Astrocyte (in vitro differentiated cells and primary cell): Measurements from ENCODE around the gene SEMA7A. TPM values are rescaled to one million over a fixed set of nuclear protein-coding genes. Genes with fewer than 3 reads are reported as not detected.

ENCODE experiments used
- DNase-seq: peaks from one replicate; pipeline ENCODE4 v3.0.0-alpha.2; 2010; ENCODE audit warnings: low read depth
- FAIRE-seq: peaks from 2 replicates; lab custom pipeline; 2011; peaks lifted over from hg19 to GRCh38; lab: Jason Lieb, UNC
- H2AFZ ChIP-seq: 2 replicates; pipeline ENCODE4 v1.6.0; 2012; ENCODE audit warnings: low read depth, low read length, inconsistent platforms
- H3K27ac ChIP-seq: 2 replicates; pipeline ENCODE4 v1.5.1; 2011; ENCODE audit warnings: low read depth, low read length, inconsistent platforms
- H3K27me3 ChIP-seq: 2 replicates; pipeline ENCODE4 v1.6.0; 2011; ENCODE audit warnings: low read length, inconsistent platforms; ENCODE audit not compliant: insufficient read depth
- H3K36me3 ChIP-seq: 2 replicates; pipeline ENCODE4 v1.5.1; 2011; ENCODE audit warnings: low read length, inconsistent platforms; ENCODE audit not compliant: insufficient read depth
- H3K4me1 ChIP-seq: 2 replicates; pipeline ENCODE4 v1.5.1; 2011; ENCODE audit warnings: low read length, inconsistent platforms; ENCODE audit not compliant: insufficient read depth
- H3K4me2 ChIP-seq: 2 replicates; pipeline ENCODE4 v1.6.0; 2012; ENCODE audit warnings: low read length, inconsistent platforms
- H3K4me3 ChIP-seq: 2 replicates; pipeline ENCODE4 v1.5.1; 2011; ENCODE audit warnings: low read depth, mild to moderate bottlenecking, low read length, inconsistent platforms; ENCODE audit not compliant: insufficient read depth
- H3K79me2 ChIP-seq: 2 replicates; pipeline ENCODE4 v1.6.0; 2012; ENCODE audit warnings: mild to moderate bottlenecking, low read length, inconsistent platforms; ENCODE audit not compliant: insufficient read depth
- H3K9ac ChIP-seq: 2 replicates; pipeline ENCODE4 v1.6.0; 2012; ENCODE audit warnings: mild to moderate bottlenecking, low read length, inconsistent platforms
- H3K9me3 ChIP-seq: 2 replicates; pipeline ENCODE4 v1.5.1; 2012; ENCODE audit warnings: low read depth, mild to moderate bottlenecking, low read length, inconsistent platforms; ENCODE audit not compliant: insufficient read depth
- H4K20me1 ChIP-seq: 2 replicates; pipeline ENCODE4 v1.6.0; 2012; ENCODE audit warnings: low read length, inconsistent platforms; ENCODE audit not compliant: insufficient read depth
- H3K27ac Mint-ChIP-seq: one replicate; pipeline ENCODE4 v1.8.0; 2021; ENCODE audit warnings: mild to moderate bottlenecking, mixed read lengths; ENCODE audit not compliant: unreplicated experiment
- H3K27me3 Mint-ChIP-seq: one replicate; pipeline ENCODE4 v1.8.0; 2021; ENCODE audit warnings: low read depth, mixed read lengths; ENCODE audit not compliant: unreplicated experiment
- H3K36me3 Mint-ChIP-seq: one replicate; pipeline ENCODE4 v1.8.0; 2021; ENCODE audit warnings: low read depth, mixed read lengths; ENCODE audit not compliant: unreplicated experiment
- H3K4me1 Mint-ChIP-seq: one replicate; pipeline ENCODE4 v1.8.0; 2021; ENCODE audit warnings: low read depth, mixed read lengths; ENCODE audit not compliant: unreplicated experiment
- H3K4me3 Mint-ChIP-seq: one replicate; pipeline ENCODE4 v1.8.0; 2021; ENCODE audit warnings: mild to moderate bottlenecking, moderate library complexity, mixed read lengths; ENCODE audit not compliant: unreplicated experiment
- H3K9me3 Mint-ChIP-seq: one replicate; pipeline ENCODE4 v1.8.0; 2021; ENCODE audit warnings: mild to moderate bottlenecking, mixed read lengths; ENCODE audit not compliant: unreplicated experiment
- CTCF ChIP-seq: IDR thresholded peaks from 2 replicates; pipeline ENCODE4 v1.5.1; 2011; ENCODE audit warnings: low read depth, mild to moderate bottlenecking, inconsistent platforms, low read length, moderate library complexity; ENCODE audit not compliant: insufficient read depth
- EZH2 ChIP-seq: IDR thresholded peaks from 2 replicates; pipeline ENCODE4 v1.6.1; 2012; ENCODE audit warnings: mild to moderate bottlenecking, low read length, inconsistent platforms; ENCODE audit not compliant: insufficient read depth
- total RNA-seq: library from RNA; stranded (reverse); gene quantifications from 2 replicates; pipeline ENCODE4 v1.2.1, GENCODE V29; 2021

Gene SEMA7A
- total RNA-seq, 1 donor from 2014 or later, result 26.7 TPM

- Histone ChIP-seq H3K4me1 (peaks cover 83% of the 10 kb centered on the region), H2AFZ (no peak overlapping the region), H3K36me3 (peaks cover 5% of the 10 kb centered on the region), H3K27ac (peak overlapping the region; percentile 70), H3K79me2 (peaks cover 100% of the 10 kb centered on the region), H3K9me3 (no peaks in the 10 kb centered on the region), H4K20me1 (peaks cover 98% of the 10 kb centered on the region), H3K9ac (peak overlapping the region; percentile 60), H3K4me2 (peak overlapping the region; percentile 78), H3K4me3 (no peak overlapping the region), H3K27me3 (no peaks in the 10 kb centered on the region)
- peaks cover 3% of the 10 kb centered on the region for H3K9me3 Mint-ChIP-seq
- TF ChIP-seq EZH2 (no peak), CTCF (no peak)
- FAIRE-seq (no peak), DNase-seq (no peak)
- no peak overlapping the region for H3K4me3 Mint-ChIP-seq
- H3K36me3 Mint-ChIP-seq, result peaks cover 8% of the 10 kb centered on the region
- peaks cover 49% of the 10 kb centered on the region for H3K4me1 Mint-ChIP-seq
- no peaks in the 10 kb centered on the region for H3K27me3 Mint-ChIP-seq
- peak overlapping the region; percentile 87 for H3K27ac Mint-ChIP-seq
These were observed 10.1 kb downstream of the SEMA7A start for GRCh38 chr15:74423431-74424257.

- H3K9me3 Mint-ChIP-seq, result peaks cover 3% of the 10 kb centered on the region
- H4K20me1 ChIP-seq, result peaks cover 96% of the 10 kb centered on the region
These were observed 10.9 kb downstream of the SEMA7A start for GRCh38 chr15:74422652-74423430.

More at GRCh38 chr15:74422652-74423430, 10.9 kb downstream of the SEMA7A start:
- Mint-ChIP-seq H3K36me3 (peaks cover 9% of the 10 kb centered on the region), H3K27me3 (no peaks in the 10 kb centered on the region), H3K4me3 (peak overlapping the region; percentile 57), H3K27ac (peak overlapping the region; percentile 87), H3K4me1 (peaks cover 41% of the 10 kb centered on the region)
- H3K27me3 ChIP-seq, result no peaks in the 10 kb centered on the region
- H3K4me2 ChIP-seq, result peak overlapping the region; percentile 78
- no peak overlapping the region for H2AFZ ChIP-seq
- H3K4me1 ChIP-seq, result peaks cover 83% of the 10 kb centered on the region
- peak; percentile 61 for DNase-seq
- H3K27ac ChIP-seq, result peak overlapping the region; percentile 70
- peak overlapping the region; percentile 60 for H3K9ac ChIP-seq
- H3K4me3 ChIP-seq, result no peak overlapping the region
- TF ChIP-seq CTCF (no peak), EZH2 (no peak)
- FAIRE-seq, result no peak
- peaks cover 100% of the 10 kb centered on the region for H3K79me2 ChIP-seq
- peaks cover 5% of the 10 kb centered on the region for H3K36me3 ChIP-seq
- no peaks in the 10 kb centered on the region for H3K9me3 ChIP-seq
